ENCODE measurements around the gene CELA2A.
"Not testable (repeated sequence)": the region's sequence is repeated elsewhere in the genome, so short reads cannot be mapped to it uniquely, and the experiment has no call there.

The CELA2A gene

DNA sequence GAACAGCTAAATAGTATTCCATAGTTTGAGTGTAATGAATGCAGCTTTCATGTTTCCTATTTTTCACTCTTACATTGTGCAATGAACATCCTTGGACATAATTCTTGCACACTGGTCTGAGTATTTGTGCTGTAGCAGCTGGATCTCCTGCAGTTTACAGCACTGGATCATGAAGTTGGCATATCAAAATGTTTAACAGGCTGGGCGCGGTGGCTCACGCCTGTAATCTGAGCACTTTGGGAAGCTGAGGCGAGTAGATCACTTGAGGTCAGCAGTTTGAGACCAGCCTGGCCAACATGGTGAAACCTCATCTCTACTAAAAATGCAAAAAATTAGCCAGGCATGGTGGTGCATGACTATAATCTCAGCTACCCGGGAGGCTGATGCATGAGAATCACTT lies 14.5 kb downstream of the CELA2A start:
- not testable (repeated sequence) for DNase-seq

DNA sequence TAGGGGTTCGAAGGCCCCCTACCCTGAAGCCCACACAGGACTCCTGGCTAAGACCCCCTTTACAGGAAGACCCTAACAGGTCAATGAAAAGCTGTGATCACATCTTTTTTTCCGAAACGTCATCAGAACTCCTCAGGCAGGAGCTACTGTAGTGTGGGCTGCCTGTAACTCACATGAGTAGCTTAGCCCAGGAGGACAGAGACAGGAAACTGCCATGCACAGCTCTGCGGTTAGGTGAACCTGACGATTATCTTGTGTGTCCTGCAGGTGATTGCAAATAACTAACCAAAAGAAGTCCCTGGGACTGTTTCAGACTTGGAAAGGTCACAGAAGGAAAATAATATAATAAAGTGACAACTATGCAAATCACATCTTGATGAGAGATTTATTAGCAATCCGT lies 15.2 kb downstream of the CELA2A start:
- DNase-seq: not testable (repeated sequence)

DNA sequence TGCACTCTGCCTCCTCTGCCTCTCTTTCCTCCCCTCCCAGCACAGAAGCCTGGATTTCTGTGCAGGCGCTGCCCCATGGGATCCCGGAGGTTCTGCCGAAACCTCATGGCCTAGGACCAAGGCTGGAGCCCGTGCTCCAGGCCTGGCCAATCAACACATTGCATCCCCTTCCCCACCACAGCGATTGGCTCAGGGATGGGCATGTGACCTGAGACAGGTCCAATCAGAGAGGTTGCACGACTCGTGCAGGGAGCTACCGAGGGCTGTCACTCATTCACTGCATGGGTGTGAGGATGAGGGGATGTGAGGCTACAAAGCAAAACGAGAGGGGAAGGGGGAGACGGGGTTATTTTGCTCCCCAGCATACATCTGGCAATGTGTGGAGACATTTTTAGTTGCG lies 16.1 kb downstream of the CELA2A start:
- DNase-seq: no peak

DNA sequence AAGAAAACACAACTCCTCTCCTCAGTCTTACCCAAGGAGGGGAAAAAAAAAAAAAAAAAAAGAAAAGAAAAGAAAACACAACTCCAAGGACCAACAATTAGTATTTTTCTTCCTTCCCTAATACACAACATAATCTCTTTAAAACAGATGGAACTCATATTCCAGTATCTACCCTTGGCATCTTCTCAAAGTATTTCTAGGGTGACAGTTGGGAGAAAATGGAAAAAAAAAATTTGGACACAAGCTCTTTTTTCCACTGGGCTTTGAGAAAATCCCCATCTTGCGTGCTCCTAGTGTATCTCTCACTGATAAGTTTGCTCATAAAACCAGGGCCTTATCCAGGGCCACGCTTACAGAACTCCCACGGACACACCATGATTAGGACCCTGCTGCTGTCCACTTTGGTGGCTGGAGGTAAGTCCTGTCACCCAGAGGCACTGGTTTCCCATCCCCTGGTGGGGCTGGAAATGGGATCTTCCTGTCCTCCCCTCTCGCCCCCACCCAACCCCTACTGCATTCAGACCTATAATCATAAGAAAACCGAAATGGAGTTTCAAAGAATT lies 19.3 kb downstream of the CELA2A start, which contains the start of gene CELA2B:
CELA2B (plus strand) TSS at position 353 of the 563 bp plus-strand sequence; CDS start at position 375, 22 bp downstream.
- no peak for DNase-seq

DNA sequence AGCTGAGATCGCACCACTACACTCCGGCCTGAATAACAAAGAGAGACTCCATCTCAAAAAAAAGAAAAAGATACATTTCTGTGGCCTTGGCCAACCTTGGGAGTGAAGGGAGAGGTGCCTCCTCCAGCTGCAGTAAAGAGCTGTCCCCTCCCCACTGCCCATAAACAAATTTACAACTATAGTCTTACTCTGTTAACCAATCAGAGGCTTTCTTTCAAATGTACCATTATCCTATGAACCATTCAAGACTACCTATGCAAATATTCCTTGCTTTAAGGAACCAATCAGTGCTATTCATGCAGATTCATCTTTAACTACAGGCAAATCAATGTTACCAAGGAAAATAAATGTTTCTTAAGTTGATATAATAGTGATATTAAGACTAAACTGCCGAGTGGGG lies 20.4 kb downstream of the CELA2A start:
- DNase-seq: no peak

DNA sequence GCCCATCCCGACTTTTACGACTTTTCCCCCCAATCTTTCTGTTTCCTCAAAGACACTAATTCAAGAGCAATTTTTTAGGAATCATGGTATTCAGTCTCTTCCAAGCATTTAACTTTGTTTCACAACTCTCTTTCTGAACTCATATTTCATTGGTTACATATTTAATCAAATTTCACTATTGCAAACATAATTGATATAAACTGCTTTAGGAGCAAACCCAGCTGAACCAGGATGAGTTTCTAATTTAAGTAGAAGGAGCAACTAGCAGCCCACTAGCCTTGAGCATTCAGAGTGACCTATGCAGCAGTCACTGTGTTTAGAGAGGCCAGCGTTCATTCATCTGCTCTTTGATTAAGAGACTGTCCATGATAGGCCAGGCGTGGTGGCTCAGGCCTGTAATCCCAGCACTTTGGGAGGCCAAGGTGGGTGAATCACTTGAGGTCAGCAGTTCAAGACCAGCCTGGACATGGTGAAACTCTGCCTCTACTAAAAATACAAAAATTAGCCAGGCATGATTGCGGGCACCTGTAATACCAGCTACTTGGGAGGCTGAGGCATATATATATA lies 21.2 kb downstream of the CELA2A start:
- DNase-seq: no peak

DNA sequence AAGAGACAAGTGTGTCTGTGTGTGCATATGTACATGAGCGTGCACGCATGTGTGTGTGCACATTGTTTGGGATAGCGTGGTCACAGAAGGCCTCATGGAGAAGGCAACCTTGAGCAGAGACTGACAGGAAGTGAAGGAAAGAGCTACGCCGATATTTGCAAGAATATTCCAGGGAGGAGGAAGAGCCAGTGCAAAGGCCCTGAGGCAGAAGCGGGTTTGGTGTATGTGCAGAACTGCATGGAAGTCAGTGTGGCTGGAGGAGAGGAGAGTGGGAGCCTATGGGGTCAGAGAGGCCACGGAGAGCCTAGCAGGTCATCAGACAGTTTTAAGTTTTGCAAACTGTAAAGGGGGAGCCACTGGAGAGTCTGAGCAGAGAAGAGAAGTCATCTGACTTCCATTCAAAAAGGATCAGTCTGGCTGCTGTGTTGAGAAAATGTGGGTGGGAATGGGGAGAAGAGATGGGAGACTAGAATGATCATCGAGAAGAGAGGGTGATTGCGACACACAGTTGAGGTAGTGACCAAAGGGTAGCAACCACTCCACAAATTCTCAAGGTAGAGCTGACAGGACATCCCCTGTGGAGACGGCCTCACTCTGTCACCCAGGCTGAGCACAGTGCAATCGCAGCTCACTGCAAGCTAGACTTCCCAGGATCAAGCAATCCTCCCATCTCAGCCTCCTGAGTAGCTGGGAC lies 23.3 kb downstream of the CELA2A start:
- no peak for DNase-seq

DNA sequence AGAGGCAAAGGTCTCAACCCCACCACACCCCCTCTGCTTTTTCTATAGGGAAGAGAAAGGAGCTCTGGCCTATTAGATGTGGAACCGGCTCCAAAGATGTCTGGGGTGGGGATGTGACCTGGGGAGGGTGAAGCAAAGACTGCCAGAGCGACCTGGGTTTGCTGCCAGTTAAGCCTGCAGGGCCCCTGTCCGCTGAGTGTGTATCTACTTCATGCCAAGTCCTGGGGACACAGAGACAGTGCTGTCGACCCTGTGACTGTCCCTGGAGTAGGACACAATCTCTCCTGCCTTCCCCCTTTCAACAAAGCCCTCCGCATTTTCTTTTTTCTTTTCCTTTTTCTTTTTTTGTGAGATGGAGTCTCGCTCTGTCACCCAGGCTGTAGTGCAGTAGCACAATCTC lies 25.9 kb downstream of the CELA2A start:
- not testable (repeated sequence) for DNase-seq

DNA sequence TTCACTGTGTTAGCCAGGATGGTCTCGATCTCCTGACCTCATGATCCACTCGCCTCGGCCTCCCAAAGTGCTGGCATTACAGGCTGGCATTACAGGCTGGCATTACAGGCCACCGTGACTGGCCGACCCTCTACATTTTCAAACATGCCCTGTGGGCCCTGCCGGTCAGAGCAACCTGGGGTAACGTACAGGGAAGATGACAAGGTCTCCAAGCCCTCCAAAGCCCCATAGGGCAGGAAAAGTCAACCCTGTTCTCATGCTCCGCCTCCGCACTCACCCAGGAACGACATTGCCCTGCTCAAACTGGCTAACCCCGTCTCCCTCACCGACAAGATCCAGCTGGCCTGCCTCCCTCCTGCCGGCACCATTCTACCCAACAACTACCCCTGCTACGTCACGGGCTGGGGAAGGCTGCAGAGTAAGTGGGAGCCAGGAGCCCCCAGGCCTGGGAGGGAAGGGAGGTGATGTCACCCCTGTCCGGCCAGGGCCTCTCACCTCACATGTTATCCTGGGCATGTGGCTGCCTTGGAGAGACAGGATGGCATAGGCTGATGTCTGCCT lies 26.5 kb downstream of the CELA2A start:
- DNase-seq: not testable (repeated sequence)

DNA sequence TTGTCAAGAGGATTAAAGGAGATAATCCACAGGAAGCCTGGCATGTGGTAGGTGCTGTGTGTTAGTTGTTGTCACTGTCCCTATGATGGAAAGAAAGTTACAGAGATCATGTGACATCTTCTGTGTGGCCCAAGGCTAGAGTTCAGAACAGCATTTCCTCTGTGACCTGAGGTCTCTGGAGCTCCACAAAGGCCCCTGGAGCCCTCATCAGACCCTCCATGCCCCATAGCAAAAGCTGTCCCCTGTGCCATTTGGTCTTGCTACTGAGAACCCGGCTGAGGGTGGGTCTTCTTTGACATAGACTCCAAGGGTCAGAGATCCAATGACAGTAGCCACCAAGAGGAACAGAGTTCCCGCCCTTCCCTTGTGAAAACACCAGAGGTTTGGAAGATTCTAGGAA lies 27.4 kb downstream of the CELA2A start:
- DNase-seq: no peak

DNA sequence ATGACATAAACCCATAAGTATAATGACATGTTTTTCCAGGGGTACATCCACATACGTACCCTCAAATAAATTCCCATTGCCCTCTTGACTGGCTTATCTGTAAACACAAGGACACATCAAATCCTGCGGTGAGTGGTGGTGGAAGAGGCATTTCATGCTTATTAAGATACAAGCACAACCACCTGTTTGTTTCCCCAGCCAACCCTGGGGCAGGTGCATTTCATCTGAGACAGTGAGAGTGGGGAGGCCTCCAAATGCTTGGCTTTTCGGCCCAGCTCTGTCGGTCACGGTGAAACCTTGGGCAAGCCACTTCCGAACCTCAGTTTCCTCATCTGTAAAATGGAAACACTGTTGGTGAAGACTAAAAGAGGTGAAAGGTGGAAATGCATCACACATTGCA lies 27.9 kb downstream of the CELA2A start:
- DNase-seq: not testable (repeated sequence)

DNA sequence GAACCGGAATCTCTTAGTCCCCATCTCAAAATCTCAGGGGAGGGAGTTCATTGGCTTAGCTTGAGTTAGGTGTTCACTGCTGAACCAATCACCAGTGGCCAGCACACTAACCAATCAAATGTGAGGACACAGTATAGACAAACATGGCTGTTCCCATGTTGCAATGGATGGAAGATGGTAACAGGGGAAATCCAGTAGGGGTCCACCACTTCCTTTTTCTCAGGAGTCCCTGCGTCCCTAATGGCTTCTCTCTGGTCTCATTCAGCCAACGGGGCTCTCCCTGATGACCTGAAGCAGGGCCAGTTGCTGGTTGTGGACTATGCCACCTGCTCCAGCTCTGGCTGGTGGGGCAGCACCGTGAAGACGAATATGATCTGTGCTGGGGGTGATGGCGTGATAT lies 29.1 kb downstream of the CELA2A start:
- no peak for DNase-seq

DNA sequence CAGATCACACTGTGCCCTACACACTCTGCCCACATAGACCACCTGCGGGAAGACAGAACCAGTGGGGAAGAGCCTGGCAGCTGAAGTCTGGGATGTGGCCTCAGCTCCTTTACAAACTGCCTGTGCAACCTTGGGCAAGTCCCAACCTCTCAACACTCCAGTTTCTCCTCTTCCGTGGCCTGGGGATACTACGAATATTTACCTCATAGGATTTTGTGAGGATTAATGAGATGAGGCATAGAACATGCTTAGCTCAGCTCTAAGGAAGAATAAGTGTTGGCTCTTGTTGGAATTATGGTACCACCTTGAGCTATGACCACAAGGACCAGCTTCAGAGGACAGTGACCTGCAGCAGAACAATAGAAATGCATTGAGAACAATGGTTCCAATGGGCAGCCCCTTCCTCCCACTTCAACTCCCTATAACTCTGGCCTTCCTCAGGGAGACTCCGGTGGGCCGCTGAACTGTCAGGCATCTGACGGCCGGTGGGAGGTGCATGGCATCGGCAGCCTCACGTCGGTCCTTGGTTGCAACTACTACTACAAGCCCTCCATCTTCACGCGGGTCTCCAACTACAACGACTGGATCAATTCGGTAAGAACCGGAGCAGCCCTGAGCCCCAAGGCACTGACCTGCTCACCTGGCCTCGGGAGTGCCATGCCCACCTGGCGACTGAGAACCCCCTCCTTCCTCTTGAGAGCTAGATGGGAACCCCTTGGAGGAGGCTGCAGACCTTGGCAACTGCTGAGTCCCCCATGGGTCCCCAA lies 30.5 kb downstream of the CELA2A start:
- not testable (repeated sequence) for DNase-seq

DNA sequence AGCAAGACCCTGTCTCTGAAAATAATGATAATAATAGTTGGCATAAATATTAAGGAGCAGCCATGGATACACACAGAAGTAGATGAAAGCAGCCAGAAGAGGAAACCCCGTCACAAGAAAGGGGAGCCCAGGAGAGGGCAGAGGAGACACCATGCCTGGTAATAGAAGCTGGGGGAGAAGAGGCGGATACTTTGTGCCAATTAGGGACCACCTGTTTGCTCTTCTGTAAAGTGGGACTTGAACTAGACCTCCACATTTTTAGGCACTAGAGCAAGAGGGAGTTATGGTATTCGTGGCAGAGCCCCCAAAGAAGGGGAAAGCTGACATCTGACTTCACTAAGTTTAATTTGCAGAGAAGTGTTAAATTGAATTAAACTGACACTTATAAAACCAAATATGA lies 31.8 kb downstream of the CELA2A start:
- DNase-seq: no peak

DNA sequence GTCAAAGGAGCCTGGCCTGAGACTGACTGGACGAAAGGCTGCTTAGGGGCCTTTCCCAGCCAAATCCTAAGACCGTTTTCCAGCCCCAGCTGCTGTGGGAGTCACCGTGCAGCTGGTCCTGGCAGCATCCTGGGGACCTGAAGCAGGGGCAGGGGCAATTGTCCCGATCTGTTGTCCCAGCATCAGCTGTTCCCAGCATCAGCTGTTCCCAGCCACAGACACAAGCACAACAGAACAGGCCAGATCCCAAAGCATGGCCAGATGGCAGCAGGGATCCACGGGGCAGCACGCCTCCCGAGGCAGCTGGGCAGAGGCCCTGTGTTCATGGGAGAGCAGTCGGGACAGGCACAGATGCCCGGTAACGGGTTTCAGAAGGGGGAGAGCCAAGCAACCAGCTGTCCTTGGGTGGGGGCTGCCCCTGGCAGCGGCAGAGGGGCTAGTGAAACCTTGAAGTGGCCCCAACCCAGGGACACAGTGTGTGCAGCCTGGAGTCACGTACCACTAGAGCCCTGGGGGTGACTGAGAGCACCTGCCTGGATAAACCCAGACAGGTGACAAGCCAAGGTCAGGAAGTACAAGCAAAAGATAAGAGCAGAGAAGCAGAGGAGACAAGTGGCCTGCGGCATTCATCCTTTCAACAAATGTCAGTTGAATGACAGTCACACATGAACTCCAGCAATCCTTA lies 32.7 kb downstream of the CELA2A start:
- no peak for DNase-seq

DNA sequence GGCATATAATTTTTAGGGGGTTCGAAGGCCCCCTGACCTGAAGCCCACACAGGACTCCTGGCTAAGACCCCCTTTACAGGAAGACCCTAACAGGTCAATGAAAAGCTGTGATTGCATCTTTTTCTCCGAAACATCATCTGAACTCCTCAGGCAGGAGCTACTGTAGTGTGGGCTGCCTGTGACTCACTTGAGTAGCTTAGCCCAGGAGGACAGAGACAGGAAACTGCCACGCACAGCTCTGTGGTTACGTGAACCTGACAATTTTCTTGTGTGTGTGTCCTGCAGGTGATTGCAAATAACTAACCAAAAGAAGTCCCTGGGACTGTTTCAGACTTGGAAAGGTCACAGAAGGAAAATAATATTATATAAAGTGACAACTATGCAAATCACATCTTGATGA lies 34.5 kb downstream of the CELA2A start:
- peak; percentile 11 for DNase-seq

DNA sequence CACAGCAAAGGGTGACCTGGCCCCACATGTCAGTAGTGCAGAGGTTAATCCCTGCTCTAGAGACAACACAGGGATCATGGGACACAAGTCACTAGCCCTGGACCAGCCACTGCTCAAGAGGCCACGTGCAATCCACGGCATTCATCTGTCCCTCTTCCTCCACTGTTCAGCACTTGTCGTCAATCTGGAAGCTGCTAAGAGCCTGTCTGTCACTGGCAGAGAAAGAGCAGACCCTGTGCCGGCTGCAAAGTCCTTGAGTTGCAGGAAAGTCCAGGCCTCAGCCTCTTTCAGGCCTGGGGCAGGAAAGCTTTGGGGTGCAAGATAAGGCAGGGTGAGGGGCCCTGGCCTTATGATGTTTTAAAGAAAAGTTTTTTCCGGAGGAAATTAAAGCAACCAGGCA lies 36.1 kb downstream of the CELA2A start:
- no peak for DNase-seq

DNA sequence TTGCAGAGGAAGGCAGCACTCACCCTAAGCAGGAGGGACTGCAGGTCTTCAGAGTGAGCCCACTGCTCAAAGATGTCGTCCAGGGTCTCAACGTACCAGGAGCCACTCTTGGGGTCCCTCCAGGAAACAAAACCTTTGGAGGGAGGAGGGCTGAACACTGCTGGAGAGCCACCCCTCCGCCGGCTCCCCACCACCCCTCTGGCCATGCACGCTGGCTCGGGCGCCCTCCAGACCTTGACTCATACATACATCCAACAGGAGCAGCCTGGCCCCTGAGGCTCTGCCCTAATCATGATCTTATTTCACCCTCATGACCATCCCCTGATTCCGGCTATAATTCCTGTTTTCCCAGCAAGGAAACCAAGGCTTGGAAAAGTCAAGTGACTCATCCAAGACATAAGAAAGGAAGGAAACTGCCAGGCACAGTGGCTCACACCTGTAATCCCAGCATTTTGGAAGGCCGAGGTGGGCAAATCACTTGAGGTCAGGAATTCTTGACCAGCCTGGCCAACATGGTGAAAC lies 37.4 kb downstream of the CELA2A start:
- no peak for DNase-seq

DNA sequence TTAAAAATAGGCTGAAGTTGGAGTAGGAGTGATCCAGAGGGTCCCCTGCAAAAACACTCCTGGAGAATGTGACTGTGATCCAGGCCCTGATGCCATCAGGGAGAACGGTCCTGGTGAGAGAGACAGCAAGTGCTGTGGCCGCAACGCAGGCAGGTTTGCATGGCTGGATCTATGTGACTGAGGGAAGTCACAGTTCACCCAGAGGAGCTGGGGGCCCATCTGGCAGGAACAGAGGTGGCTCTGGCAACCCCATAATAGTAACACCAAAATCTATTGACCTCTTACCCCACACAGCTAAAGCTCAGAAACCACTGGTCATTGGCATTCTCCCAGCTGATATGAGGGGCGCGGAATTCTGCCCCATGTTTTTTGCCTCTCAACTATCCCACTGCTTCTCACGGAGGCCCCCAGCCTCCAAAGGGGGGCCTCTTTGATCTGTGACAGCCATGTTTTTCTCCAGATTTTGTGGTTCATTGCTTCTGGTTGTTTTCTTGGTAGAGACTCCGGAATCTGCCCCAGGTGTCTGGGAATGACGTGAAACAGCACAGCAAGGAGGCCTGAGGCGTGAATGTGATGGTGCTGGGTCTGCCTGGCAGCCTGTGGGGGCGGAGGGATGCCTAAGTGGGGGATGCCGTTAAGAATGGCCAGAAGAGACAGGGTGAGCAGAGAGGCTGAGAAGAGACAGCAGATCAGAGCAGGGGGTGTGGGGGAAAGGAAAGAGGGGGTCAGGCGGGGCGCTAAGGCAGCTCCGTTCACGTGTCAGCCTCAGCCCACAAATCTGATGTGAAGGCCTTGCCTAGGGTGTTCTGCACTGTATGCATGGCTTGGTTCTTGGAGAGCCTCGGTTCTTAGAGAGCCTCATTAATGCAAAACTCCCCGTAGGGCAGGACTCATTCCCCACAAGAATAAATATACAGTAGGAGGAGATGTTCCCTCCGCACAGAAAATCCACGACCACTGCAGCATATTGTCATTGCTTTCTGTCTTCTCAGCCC lies 43.9 kb downstream of the CELA2A start:
- DNase-seq: no peak

DNA sequence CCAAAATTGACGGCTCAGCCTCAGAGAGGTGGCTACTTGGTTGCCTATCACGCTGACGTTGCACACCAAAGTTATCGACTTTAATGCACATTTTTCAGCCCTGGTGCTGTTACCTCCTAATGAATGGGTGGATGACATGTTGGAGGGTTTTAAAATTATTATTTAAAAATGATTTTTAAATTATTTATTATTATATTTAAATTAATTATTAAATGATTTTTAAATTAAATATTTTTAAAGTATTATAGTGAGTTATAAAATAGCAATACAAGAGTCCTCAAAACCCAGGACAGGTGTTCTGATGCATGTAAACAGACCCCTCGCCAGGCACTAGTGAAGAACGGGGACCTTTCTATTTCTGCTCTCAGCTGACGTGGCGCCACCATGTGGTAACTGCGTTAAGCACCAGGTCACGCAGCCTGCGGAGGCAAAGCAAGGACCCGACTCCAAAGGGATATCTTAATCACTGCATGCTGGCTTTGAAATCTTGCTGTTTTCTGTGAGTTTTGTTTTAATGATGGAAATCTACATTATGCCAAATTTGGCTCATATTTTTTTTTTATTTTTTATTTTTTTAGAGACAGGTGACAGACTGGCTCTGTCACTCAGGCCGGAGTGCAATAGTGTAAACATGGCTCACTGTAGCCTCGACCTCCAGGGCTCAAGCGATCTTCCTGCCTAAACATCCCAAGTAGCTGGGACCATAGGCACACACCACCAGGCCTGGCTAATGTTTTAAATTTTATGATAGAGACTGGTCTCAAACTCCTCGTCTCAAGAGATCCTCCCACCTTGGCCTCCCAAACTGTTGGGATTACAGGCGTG lies 44.9 kb downstream of the CELA2A start:
- peak; percentile 40 for DNase-seq

All from fibroblast of skin of right biceps (primary cell).